GM10847 (cell line): ENCODE data around the gene PPP3R1.

Experiments used
- POLR2A ChIP-seq: IDR thresholded peaks from 2 replicates; pipeline ENCODE4 v1.6.1; 2011; ENCODE audit not compliant: insufficient read length; ENCODE audit errors: extremely low read depth

Gene PPP3R1

GRCh38 chr2:68279691-68280090 is 27.4 kb upstream of the PPP3R1 start:
- no peak for TF ChIP-seq POLR2A

GRCh38 chr2:68278169-68278568 is 25.8 kb upstream of the PPP3R1 start:
- TF ChIP-seq POLR2A, result no peak

- TF ChIP-seq POLR2A, result no peak
These were observed 21.7 kb upstream of the PPP3R1 start for GRCh38 chr2:68274022-68274421.

- no peak for TF ChIP-seq POLR2A
These were observed 20.1 kb upstream of the PPP3R1 start for GRCh38 chr2:68272246-68272994.

- TF ChIP-seq POLR2A, result no peak
These were observed 14.3 kb upstream of the PPP3R1 start for GRCh38 chr2:68266655-68267054.

- TF ChIP-seq POLR2A, result no peak
These were observed 11.3 kb upstream of the PPP3R1 start for GRCh38 chr2:68263632-68264031.

- no peak for TF ChIP-seq POLR2A
These were observed 6.5 kb upstream of the PPP3R1 start for GRCh38 chr2:68258851-68259250.

GRCh38 chr2:68256093-68256450 is 3.7 kb upstream of the PPP3R1 start:
- TF ChIP-seq POLR2A, result no peak

GRCh38 chr2:68253219-68254068 is 1.1 kb upstream of the PPP3R1 start:
- TF ChIP-seq POLR2A, result no peak

GRCh38 chr2:68251855-68252399 is 405 bp downstream of the PPP3R1 start:
- no peak for TF ChIP-seq POLR2A

GRCh38 chr2:68251187-68251854 is 1.0 kb downstream of the PPP3R1 start:
- no peak for TF ChIP-seq POLR2A

GRCh38 chr2:68250652-68251186 is 1.6 kb downstream of the PPP3R1 start:
- no peak for TF ChIP-seq POLR2A

GRCh38 chr2:68250196-68250595 is 2.1 kb downstream of the PPP3R1 start:
- TF ChIP-seq POLR2A, result no peak

GRCh38 chr2:68248806-68249205 is 3.5 kb downstream of the PPP3R1 start:
- no peak for TF ChIP-seq POLR2A

- no peak for TF ChIP-seq POLR2A
These were observed 4.0 kb downstream of the PPP3R1 start for GRCh38 chr2:68248361-68248760.

GRCh38 chr2:68246396-68246795 is 5.9 kb downstream of the PPP3R1 start:
- no peak for TF ChIP-seq POLR2A

- no peak for TF ChIP-seq POLR2A
These were observed 6.7 kb downstream of the PPP3R1 start for GRCh38 chr2:68245672-68246071.
